ENCODE data around the gene ZNF491. TPM values are rescaled to one million over a fixed set of nuclear protein-coding genes. Genes with fewer than 3 reads are reported as not detected.

ZNF491 gene
- total and polyA plus RNA-seq, 9 of the 15 experiments (the other 6 are each of a cell fraction or from before 2014, with no cell fraction given), result 0.19 to 0.95 (median 0.39) TPM; not detected in 1

GRCh38 chr19:11766597-11767591 is 31.4 kb upstream of the ZNF491 start, which contains the start of gene ZNF441 (continued):
- peak; percentile 49; the same call in 1 of the 2 replicates for TF ChIP-seq THAP12 (CRISPR knock-in tag; IDR thresholded peaks at IDR 0.05)
- TF ChIP-seq EGR1 (conservative IDR thresholded peaks at IDR 0.05), result 0 out of 2 replicates have a peak, but pooled peaks have one; percentile 23
- TF ChIP-seq GATA2 (CRISPR knock-in tag; IDR thresholded peaks at IDR 0.05), result peak; percentile 43; the same call in 1 of the 2 replicates
- no peak for TF ChIP-seq ZNF696 (CRISPR knock-in tag; conservative IDR thresholded peaks at IDR 0.05)
- 0 out of 2 replicates have a peak, but pooled peaks have one; percentile 53 for TF ChIP-seq ZNF175 (CRISPR knock-in tag; IDR thresholded peaks at IDR 0.05; ENCODE audit: low read depth)
- TF ChIP-seq LEF1 (IDR thresholded peaks at IDR 0.05), result peak; percentile 72; the same call in 1 of the 2 replicates
- peak; percentile 75 for TF ChIP-seq CTBP1 (IDR thresholded peaks at IDR 0.05; ENCODE audit: borderline replicate concordance)
- TF ChIP-seq GATAD2A (IDR thresholded peaks at IDR 0.05), result peak; percentile 71; the same call in 1 of the 2 replicates
- TF ChIP-seq KLF13 (tag; IDR thresholded peaks at IDR 0.05; ENCODE audit: borderline replicate concordance, low read depth), result no peak
- TF ChIP-seq ARID4B (CRISPR knock-in tag; IDR thresholded peaks at IDR 0.05), result peak; percentile 52
- peak; percentile 93 for TF ChIP-seq POLR2G (IDR thresholded peaks at IDR 0.05; ENCODE audit: low read depth, low read length)
- TF ChIP-seq RNF2 (IDR thresholded peaks at IDR 0.05), result peak; percentile 70; the same call in 1 of the 2 replicates
- peak; percentile 86 for TF ChIP-seq MEIS2 (IDR thresholded peaks at IDR 0.05; ENCODE audit: partially characterized antibody)
- TF ChIP-seq MAX (CRISPR knock-in tag; IDR thresholded peaks at IDR 0.05), result peak; percentile 68; the same call in 1 of the 2 replicates
- TF ChIP-seq TEAD1 (CRISPR knock-in tag; IDR thresholded peaks at IDR 0.05), result peak in 1 of 2 experiments; percentile 15; a peak in 1 of 4 replicates
- peak; percentile 64 for TF ChIP-seq TBP (optimal IDR thresholded peaks at IDR 0.05; ENCODE audit: low read depth, low read length)
- peak in 1 of 2 experiments; percentile 85; a peak in 2 of 4 replicates for TF ChIP-seq TRIM24 (IDR thresholded peaks at IDR 0.05)
- no peak for TF ChIP-seq ATF1 (CRISPR knock-in tag; IDR thresholded peaks at IDR 0.05)
- TF ChIP-seq ATF1 (tag; IDR thresholded peaks at IDR 0.05), result peak; percentile 60
- TF ChIP-seq SRSF9 (IDR thresholded peaks at IDR 0.05; ENCODE audit: borderline replicate concordance, low read depth, low read length), result no peak
- peak; percentile 73; the same call in 1 of the 2 replicates for TF ChIP-seq NCOA1 (IDR thresholded peaks at IDR 0.05; ENCODE audit: low read depth)
- 0 out of 2 replicates have a peak, but pooled peaks have one; percentile 23 for TF ChIP-seq RUNX1 (IDR thresholded peaks at IDR 0.05; ENCODE audit: low read depth)

Data from K562 (cell line).